ENCODE data around the gene DYNLT4. TPM values are rescaled to one million over a fixed set of nuclear protein-coding genes. Genes with fewer than 3 reads are reported as not detected.
A peak's percentile ranks its signal among the peaks of the same experiment; 100 is the strongest.
"Not testable (repeated sequence)": the region's sequence is repeated elsewhere in the genome, so short reads cannot be mapped to it uniquely, and the experiment has no call there.

DYNLT4 gene
- total RNA-seq, 1 experiment from 2014 or later = not detected

DNA sequence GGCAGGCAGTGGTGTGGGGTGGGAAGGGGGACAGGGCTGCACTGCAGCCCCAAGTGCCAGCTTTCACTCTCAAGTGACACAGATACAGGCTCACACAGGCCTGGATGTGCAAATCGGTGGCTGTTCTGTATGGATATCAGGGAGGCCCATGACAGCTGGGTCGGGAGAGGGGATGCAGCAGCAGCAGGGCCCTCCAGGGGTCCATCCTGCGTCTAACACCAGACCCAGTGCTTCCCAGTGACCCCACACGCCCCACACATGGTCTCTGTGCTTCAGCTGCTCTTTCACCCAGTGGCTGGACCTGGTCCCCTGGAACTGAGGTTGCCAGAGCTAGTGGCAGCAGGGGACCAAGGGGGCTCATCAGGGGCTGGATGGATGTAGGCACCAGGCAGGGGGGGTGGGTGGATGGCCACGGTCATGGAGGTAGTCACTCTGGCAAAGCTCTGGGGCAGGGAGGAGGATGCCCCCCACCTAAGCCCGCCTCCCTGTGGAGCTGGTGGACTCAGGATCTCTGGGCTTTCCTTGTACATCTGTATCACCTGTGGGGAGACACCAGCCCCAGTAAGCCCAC lies 15.1 kb upstream of the DYNLT4 start:
- Histone ChIP-seq H3K4me3 (ENCODE audit: insufficient read depth, low read depth, low read length) (no peak overlapping the region), H3K36me3 (replicated peaks; ENCODE audit: control insufficient read depth, insufficient read depth, low read length) (no peaks in the 10 kb centered on the region), H3K27me3 (ENCODE audit: control insufficient read depth, insufficient read depth, low read length) (no peaks in the 10 kb centered on the region)
- peak; percentile 37 for DNase-seq

DNA sequence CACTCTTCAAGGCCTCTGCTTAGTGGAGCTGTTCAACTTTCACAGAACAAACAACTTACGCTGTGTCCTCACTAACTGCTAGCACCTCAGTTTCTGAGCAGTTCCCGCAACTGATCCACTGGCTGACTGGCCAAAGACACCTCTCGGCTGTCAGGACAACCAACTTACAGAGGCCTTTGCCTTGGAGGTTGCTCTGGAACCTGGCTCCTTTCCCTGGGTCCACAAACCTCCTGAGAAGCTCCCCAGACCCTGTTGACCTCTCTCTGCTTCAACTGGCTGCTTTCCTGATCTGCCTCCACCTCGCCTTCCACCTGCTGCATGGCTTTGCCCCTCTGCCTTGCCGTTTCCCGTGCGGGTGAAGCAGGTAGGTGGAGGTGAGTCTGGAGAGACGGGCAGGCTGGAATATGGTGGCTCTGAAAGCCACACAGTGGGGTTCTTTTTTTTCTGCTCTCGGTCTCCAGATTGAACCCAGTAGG lies 14.1 kb upstream of the DYNLT4 start:
- DNase-seq = peak; percentile 18
- H3K36me3 ChIP-seq (replicated peaks; ENCODE audit: control insufficient read depth, insufficient read depth, low read length) = no peaks in the 10 kb centered on the region
- H3K27me3 ChIP-seq (ENCODE audit: control insufficient read depth, insufficient read depth, low read length) = no peaks in the 10 kb centered on the region
- no peak overlapping the region for H3K4me3 ChIP-seq (ENCODE audit: insufficient read depth, low read depth, low read length)

DNA sequence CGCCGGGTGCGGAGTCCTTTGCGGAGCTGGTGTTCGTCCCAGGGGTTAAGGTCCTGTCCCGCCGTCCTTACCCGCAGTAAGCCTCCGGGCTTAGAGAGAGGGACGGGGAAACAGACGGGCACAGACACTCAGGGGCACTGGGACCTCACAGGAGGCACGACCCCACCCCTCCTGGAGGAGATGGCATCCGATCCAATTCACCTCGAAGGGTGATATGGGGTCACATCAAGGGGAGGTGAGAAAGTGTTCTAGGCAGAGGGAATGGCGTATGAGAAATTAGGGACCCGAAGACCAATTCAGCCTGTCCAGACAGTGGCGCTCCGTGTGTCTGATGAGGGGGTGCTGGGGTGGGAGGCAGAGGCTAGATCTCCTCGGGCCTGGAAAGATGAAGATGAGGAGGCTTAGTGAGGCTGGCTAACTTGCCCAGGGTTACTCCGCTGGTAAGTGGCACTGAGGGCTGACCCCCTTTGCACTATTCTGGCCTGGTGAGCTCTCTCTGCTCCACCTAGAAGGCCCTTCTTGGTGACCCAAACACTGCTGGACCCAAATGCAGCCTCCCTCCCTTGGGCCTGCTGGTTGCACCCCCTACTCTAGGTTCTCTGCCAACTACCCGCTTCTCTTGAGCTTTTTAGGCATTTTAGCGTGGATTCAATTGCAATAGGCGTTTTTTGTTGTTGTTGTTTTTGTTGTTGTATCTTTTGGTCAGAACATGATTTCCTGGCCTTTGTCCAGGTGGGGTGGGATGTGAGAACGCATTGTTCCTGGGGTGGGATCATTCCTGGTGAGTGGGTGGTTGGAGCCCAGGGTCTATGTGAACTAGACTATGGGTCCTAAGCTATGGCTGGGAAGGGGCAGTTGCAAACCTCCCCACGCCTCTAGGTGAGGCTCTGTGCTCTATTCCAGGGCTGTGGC lies 13.4 kb upstream of the DYNLT4 start:
- Histone ChIP-seq H3K36me3 (replicated peaks; ENCODE audit: control insufficient read depth, insufficient read depth, low read length) (no peaks in the 10 kb centered on the region), H3K4me3 (ENCODE audit: insufficient read depth, low read depth, low read length) (peak overlapping the region; percentile 37), H3K27me3 (ENCODE audit: control insufficient read depth, insufficient read depth, low read length) (no peaks in the 10 kb centered on the region)
- DNase-seq = peak; percentile 28

DNA sequence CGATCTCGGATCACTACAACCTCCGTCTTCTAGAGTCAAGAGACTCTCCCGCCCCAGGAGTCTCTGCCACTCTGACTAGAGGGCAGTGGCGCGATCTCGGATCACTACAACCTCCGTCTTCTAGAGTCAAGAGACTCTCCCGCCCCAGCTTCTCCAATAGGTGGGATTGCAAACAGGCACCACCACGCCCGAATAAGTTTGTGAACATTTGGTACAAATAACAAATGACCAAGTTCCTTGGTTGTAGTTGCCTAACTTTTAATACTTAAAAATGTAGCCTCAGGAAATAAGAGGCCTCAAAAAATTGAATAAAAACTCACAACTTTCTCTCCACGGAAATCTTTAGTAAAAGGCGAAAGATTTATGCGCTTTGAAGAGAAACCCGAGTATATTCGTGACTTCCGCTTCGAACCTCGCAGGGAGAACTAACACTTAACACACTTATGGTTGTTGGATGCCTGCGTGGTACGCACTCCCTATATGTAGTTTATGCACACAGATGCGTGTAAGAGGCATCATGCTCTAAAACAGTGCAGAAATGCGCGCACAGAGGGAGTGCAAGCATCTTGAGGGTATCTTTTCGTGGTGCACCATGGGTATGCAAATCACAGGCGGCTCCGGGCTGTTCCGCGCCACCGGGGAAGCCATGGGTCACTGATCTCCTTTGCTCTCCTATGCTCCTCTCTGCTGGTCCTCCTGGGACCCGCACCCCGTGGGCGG lies 12.6 kb upstream of the DYNLT4 start:
- Histone ChIP-seq H3K36me3 (replicated peaks; ENCODE audit: control insufficient read depth, insufficient read depth, low read length) (no peaks in the 10 kb centered on the region), H3K27me3 (ENCODE audit: control insufficient read depth, insufficient read depth, low read length) (no peaks in the 10 kb centered on the region), H3K4me3 (ENCODE audit: insufficient read depth, low read depth, low read length) (peak overlapping the region; percentile 37)
- DNase-seq = peak; percentile 94

DNA sequence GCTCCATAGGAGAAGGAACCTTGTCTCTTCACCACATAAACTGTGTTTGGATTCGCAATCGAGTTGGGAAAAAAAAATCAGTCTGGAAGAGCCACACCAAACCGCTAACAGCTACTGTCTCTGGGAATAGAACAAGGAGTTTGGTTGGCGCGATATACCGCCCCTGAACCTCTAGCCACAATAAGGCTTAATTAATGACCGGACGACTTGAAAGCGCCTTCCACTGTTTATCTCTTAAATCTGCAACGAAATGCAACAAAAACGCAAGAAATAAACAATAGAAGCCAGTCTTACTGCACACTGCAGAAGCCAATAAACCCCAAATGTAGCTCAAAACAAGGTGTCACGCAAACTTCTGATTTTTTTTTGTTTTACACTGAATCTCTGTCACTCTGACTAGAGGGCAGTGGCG lies 12.1 kb upstream of the DYNLT4 start:
- peak overlapping the region; percentile 30 for H3K4me3 ChIP-seq (ENCODE audit: insufficient read depth, low read depth, low read length)
- peak; percentile 47 for DNase-seq
- no peaks in the 10 kb centered on the region for H3K36me3 ChIP-seq (replicated peaks; ENCODE audit: control insufficient read depth, insufficient read depth, low read length)
- no peaks in the 10 kb centered on the region for H3K27me3 ChIP-seq (ENCODE audit: control insufficient read depth, insufficient read depth, low read length)

DNA sequence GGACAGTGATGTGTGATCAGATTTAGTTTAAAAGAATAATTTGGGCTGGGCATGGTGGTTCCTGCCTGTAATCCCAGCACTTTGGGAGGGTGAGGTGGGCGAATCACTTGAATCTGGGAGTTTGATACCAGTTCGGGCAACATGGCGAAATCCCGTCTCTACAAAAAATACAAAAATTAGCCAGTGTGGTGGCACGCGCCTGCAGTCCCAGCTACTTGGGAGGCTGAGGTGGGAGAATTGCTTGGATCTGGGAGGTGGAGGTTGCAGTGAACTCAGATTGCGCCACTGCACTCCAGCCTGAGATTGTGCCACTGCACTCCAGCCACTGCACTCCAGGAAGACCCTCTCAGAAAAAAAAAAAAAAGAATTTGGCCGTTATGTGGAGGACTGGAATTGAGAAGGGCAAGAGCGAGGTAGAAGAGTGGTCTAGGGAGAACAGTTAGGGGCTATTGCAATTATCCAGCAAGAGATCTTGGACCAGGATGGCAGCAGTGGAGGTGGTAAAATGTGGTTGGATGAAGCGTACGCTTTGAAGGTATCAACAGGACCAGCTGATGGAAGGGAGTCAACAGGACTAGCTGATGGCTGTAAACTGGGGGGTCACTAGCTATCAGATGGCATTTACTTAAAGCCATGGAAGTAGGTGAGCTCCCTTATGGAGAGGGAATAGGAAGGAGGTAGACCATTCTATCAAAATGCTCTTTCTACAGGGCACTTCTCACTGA lies 10.8 kb upstream of the DYNLT4 start:
- Histone ChIP-seq H3K36me3 (replicated peaks; ENCODE audit: control insufficient read depth, insufficient read depth, low read length) (no peaks in the 10 kb centered on the region), H3K27me3 (ENCODE audit: control insufficient read depth, insufficient read depth, low read length) (no peaks in the 10 kb centered on the region), H3K4me3 (ENCODE audit: insufficient read depth, low read depth, low read length) (no peak overlapping the region)
- DNase-seq = no peak

DNA sequence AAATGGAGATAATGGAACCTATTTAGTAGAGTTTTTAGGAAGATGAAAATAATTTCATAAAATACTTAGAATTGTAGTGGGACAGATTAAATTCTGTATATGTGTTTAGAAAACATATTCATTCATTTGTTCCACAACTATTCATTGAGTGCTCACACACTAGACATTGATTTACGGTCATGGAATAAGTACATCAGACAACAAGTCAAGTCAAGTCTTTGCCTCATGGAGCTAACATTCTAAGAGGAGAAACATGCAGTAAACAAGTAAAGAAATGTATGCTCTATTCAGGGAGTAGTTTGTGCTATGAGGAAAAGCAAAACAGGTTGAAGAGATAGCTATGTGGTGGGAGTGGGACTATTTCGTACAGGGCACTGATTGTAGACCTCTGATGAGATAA lies 10.2 kb upstream of the DYNLT4 start:
- Histone ChIP-seq H3K27me3 (ENCODE audit: control insufficient read depth, insufficient read depth, low read length) (no peaks in the 10 kb centered on the region), H3K4me3 (ENCODE audit: insufficient read depth, low read depth, low read length) (no peak overlapping the region), H3K36me3 (replicated peaks; ENCODE audit: control insufficient read depth, insufficient read depth, low read length) (no peaks in the 10 kb centered on the region)
- DNase-seq = no peak

DNA sequence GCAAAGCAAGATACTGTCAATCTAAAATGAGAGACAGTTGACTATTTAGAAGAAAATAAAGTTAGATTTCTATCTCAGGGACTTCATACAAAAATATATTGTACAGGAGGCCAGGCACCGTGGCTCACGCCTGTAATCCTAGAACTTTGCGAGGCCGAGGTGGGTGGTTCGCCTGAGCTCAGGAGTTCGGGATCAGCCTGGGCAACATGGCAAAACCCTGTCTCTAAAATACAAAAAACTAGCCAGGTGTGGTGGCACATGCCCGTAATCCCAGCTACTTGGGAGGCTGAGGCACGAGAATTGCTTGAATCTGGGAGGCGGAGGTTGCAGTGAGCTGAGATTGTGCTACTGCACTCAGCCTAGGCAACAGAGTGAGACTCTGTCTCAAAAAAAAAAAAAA lies 8.8 kb upstream of the DYNLT4 start:
- not testable (repeated sequence) for DNase-seq; H3K27me3 ChIP-seq (ENCODE audit: control insufficient read depth, insufficient read depth, low read length); H3K4me3 ChIP-seq (ENCODE audit: insufficient read depth, low read depth, low read length); H3K36me3 ChIP-seq (replicated peaks; ENCODE audit: control insufficient read depth, insufficient read depth, low read length)

DNA sequence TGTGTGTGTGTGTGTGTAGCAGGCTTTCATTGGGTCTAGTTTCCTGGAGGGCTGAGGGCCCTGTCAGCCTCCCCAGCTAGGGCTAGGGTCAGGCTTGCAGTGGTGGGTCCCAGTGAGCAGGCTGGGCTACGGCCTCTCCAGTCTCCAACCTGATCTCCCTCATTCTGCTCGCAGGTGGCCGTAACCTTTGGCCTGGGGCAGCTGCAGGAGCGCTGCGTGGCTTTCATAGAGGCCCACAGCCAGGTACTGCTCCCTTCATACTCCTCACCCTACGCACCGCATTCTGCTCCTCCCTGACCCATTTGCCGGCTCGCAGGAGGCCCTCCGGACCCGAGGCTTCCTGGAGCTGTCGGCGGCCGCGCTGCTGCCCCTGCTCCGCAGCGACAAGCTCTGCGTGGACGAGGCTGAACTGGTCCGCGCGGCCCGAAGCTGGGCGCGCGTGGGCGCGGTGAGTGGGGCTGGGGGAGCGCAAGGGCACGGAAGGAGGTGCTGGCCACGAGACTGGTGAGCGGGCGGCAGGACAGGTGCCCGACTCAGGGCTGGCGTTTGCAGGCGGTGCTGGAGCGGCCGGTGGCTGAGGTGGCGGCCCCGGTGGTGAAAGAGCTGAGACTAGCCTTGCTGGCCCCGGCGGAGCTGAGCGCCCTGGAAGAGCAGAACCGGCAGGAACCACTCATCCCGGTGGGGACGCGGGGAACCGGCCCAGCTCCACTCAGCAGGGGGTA lies 5.8 kb upstream of the DYNLT4 start:
- H3K27me3 ChIP-seq (ENCODE audit: control insufficient read depth, insufficient read depth, low read length) = no peaks in the 10 kb centered on the region; the same call in 1 of the 2 replicates
- peak overlapping the region; percentile 55; the same call in 1 of the 2 replicates for H3K4me3 ChIP-seq (ENCODE audit: insufficient read depth, low read depth, low read length)
- peak; percentile 86 for DNase-seq
- H3K36me3 ChIP-seq (replicated peaks; ENCODE audit: control insufficient read depth, insufficient read depth, low read length) = no peaks in the 10 kb centered on the region; the same call in 1 of the 2 replicates

DNA sequence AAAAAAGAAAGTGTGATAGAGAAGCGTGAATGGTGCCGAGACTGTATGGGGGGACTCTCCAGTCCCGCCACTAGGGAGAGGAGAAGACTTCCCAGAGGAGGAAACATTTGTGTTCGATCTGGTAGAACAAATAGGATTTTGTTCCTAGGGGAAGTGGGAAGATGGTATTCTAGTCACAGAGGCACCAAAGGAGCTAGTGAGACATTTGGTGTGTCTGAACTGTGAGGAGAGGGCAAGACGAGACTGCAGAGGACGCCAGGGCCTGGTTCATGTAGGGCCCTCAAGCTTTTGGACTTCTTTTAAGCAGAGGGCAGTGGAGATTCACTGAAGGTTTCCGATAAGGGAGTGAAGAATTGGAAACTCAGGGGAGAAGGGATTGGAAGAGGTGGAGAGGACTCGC lies 4.1 kb upstream of the DYNLT4 start:
- Histone ChIP-seq H3K4me3 (ENCODE audit: insufficient read depth, low read depth, low read length) (no peak overlapping the region), H3K36me3 (replicated peaks; ENCODE audit: control insufficient read depth, insufficient read depth, low read length) (no peaks in the 10 kb centered on the region; the same call in none of the 2 replicates), H3K27me3 (ENCODE audit: control insufficient read depth, insufficient read depth, low read length) (no peaks in the 10 kb centered on the region; the same call in 1 of the 2 replicates)
- no peak for DNase-seq

DNA sequence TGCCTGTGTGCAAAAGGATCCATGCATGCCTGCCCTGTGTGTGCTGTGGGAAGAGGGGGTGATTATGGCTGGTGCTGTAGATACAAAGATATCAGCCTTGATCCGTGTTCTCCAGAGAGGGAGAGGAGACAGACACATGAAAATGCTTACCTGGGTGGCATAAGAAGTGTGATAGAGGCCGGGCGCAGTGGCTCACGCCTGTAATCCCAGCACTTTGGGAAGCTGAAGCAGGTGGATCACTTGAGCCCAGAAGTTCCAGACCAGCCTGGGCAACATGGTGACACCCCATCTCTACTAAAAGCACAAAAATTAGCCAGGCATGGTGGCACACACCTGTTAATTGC lies 3.6 kb upstream of the DYNLT4 start:
- H3K4me3 ChIP-seq (ENCODE audit: insufficient read depth, low read depth, low read length); H3K27me3 ChIP-seq (ENCODE audit: control insufficient read depth, insufficient read depth, low read length); DNase-seq; H3K36me3 ChIP-seq (replicated peaks; ENCODE audit: control insufficient read depth, insufficient read depth, low read length): not testable (repeated sequence)

DNA sequence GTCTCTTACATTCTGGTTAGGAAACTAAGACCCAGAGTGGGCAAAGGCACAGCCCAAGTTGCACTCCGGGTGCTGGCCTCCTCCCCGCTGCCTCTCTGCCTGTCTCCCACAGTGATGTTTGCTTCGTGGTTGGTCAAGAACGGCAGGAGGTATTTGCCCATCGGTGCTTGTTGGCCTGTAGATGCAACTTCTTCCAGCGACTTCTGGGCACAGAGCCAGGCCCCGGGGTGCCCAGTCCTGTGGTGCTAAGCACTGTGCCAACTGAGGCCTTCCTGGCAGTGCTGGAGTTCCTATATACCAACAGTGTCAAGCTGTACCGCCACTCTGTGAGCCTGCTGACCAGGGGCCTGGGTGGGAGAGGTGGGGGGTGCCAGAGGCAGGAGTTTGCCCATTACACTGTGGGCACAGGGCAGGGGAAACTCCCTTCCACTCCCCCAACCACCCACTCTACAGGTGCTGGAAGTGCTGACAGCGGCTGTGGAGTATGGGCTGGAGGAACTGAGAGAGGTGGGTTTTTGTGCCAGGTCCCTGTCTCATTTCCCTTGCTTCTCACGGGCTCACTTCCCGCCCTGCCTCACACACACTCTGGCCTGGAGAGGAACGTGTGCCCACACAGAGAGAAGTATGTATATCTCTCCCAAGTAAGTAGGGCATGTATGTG lies 3.1 kb upstream of the DYNLT4 start:
- Histone ChIP-seq H3K27me3 (ENCODE audit: control insufficient read depth, insufficient read depth, low read length) (no peaks in the 10 kb centered on the region; the same call in 1 of the 2 replicates), H3K36me3 (replicated peaks; ENCODE audit: control insufficient read depth, insufficient read depth, low read length) (peaks cover 1% of the 10 kb centered on the region), H3K4me3 (ENCODE audit: insufficient read depth, low read depth, low read length) (no peak overlapping the region)
- DNase-seq = no peak

Data from H7 (cell line).